Adrenal gland (tissue), 12 donors: Measurements from ENCODE around the gene HARS2. TPM values are rescaled to one million over a fixed set of nuclear protein-coding genes. Genes with fewer than 3 reads are reported as not detected.

ENCODE experiments used
- DNase-seq, 7 donors: peaks; one replicate each; pipeline ENCODE4 v3.0.0-alpha.2; 2019 to 2020
- H3K27ac ChIP-seq, 5 donors: fragments of 200-600 bp; sonication (generic) in 4 of 5; 1 replicate in 3 of 5; 2 replicates in 2 of 5; pipeline versions ENCODE4 v1.5.1 to v1.8.0; 2016 to 2020; ENCODE audit warnings: mild to moderate bottlenecking in 1 of 5
- H3K27me3 ChIP-seq: fragments of 200-600 bp; 2 replicates; pipeline ENCODE4 v1.8.0; 2021
- H3K36me3 ChIP-seq, 2 donors: fragments of 200-600 bp; replicated peaks in 1 of 2; 1 replicate in 1 of 2; 2 replicates in 1 of 2; pipeline versions ENCODE4 v1.5.1 to v1.8.0; 2018 to 2022
- H3K4me1 ChIP-seq, 2 donors: fragments of 200-600 bp; replicated peaks in 1 of 2; 1 replicate in 1 of 2; 2 replicates in 1 of 2; pipeline versions ENCODE4 v1.5.1 to v1.8.0; 2018 to 2021
- H3K4me3 ChIP-seq, 4 donors: fragments of 200-600 bp; sonication (generic) in 3 of 4; one replicate each; pipeline ENCODE4 v1.5.1; 2016 to 2018
- H3K9me3 ChIP-seq, 3 donors: fragments of 200-600 bp; sonication (generic) in 1 of 3; replicated peaks in 1 of 3; 1 replicate in 2 of 3; 2 replicates in 1 of 3; pipeline versions ENCODE4 v1.5.1 to v1.8.0; 2016 to 2021
- POLR2A ChIP-seq, 2 donors: fragments of 450-650 bp; IDR thresholded peaks; one replicate each; pipeline ENCODE4 v1.6.1; 2017; ENCODE audit warnings: antibody characterized with exemption in 2 of 2, mild to moderate bottlenecking in 2 of 2, moderate library complexity in 1 of 2
- WGBS, 4 donors: extraction: QIAGEN DNeasy Blood & Tissue Kit in 2 of 4; methylation state at CpG; one replicate each; pipeline versions ENCODE4 v1.1.5 to v1.1.7; 2013 to 2017; 5-methylcytosine and 5-hydroxymethylcytosine counted together
- intact Hi-C, 2 donors: fragments of 100-400 bp; cut with DNase I; formaldehyde crosslinking; loops; one replicate each; pipeline versions ENCODE4 v1.14.1 to v1.15.0; 2022 to 2023
- polyA plus RNA-seq, 3 donors: library from polyadenylated mRNA; stranded (reverse); fragments of 200-250 nt in 2 of 3; fragments of 350-450 nt in 1 of 3; fragmentation: Illumina TruSeq in 1 of 3; extraction: RNeasy Lipid Tissue Mini Kit (QIAGEN cat#74804) in 1 of 3; gene quantifications; one replicate each; pipeline ENCODE4 v1.2.3, GENCODE V29; 2013 to 2014
- total RNA-seq, 9 donors: library from RNA; depleted of rRNA in 4 of 9; stranded (reverse); fragments of >200 nt in 4 of 9; fragments of 120-200 nt in 1 of 9; fragmentation: NEBNext Ultra II Directional in 1 of 9; extraction: Animal tissue kit (Norgen Biotek cat#: 25700) in 1 of 9; gene quantifications; one replicate each; pipeline versions ENCODE4 v1.1.0 to v1.2.4, GENCODE V29; 2013 to 2023
- TF ChIP-seq, protein P1 (sequence below), 6 experiments: fragments of 450-650 bp in 4 of 6; fragments of 200-600 bp in 2 of 6; sonication (generic) in 1 of 6; IDR thresholded peaks; 1 replicate in 5 of 6; 2 replicates in 1 of 6; pipeline versions ENCODE4 v1.5.1 to v1.8.0; 2016 to 2021; ENCODE audit warnings: antibody characterized with exemption in 6 of 6, mild to moderate bottlenecking in 2 of 6, moderate library complexity in 1 of 6
- donor health status: healthy with polysubstance abuse.
- donor health status: Bipolar disorder and iron deficiency.
- donor health status: DM: yes; HTN: yes; CAD: no.
- donor health status: DM: no; HTN: no; CAD: no.
- donor health status: DM: no; HTN: no; CAD: no.
- donor health status: DM: yes; HTN: yes; CAD: no.

HARS2 gene
- total and polyA plus RNA-seq, 12 donors: 21.3 to 51.2 (median 31.6) TPM

DNA sequence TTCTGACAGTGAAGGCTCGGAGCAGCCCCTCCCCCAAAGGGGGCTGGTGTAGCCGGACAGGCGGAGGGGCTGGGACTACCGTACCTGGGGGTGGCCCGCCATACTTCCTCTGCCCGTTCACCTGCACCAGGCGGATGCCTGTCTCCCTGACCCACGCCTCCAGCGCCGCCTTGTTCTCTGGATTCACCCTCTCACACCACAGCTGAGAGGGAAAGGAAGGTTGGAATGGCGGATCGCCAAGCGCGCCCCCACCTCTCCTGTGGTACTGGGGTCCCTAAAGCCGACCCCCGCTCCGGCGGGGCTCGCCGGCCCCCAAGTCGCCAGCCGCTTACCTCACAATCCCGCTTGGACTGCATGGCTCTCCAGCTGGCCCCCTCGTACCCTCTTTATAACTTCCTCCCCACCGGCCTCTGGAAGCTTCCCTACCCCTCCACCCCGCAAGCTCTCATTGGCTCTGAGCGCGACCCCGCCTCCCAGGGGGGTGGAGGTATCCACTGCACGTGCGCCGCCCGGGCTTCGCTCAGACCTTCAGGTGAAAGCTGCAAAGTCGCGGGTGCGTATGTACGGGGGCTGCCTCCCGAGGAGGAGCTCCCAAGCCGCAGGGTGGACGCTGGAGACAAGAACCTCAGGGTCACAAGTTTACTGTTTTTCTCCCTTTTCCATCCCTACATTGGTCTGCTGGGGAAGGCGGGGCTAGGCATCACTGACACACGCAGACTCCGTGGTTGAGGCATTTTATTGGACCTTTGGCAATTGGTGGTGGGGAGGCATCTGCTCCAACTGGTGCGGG is 17.9 kb upstream of the HARS2 start, which contains the start of gene DND1:
DND1 (minus strand) TSS at position 390 of the 790 bp plus-strand sequence; CDS start at position 356, 34 bp downstream.
- Histone ChIP-seq H3K4me3 (peak within 1 kb of the TSS in 2 of 4 donors; percentile 2 to 23), H3K27me3 (no peaks in the 10 kb centered on the region), H3K36me3 (peaks cover 0 to 75% of the 10 kb centered on the region in 2 donors), H3K27ac (peak within 1 kb of the TSS in 1 of 5 donors; percentile 29), H3K4me1 (no peaks in the 10 kb centered on the region), H3K9me3 (no peaks in the 10 kb centered on the region)
- intact Hi-C loops: no loop called here
- DNase-seq: peak in 1 of 7 donors; percentile 51
- 87 to 91% (median 88%) methylated on average over 32 to 45 of the region's 45 CpGs for WGBS, 4 donors
- TF ChIP-seq POLR2A (IDR thresholded peaks at IDR 0.05): no peak
- TF ChIP-seq, protein P1, sequence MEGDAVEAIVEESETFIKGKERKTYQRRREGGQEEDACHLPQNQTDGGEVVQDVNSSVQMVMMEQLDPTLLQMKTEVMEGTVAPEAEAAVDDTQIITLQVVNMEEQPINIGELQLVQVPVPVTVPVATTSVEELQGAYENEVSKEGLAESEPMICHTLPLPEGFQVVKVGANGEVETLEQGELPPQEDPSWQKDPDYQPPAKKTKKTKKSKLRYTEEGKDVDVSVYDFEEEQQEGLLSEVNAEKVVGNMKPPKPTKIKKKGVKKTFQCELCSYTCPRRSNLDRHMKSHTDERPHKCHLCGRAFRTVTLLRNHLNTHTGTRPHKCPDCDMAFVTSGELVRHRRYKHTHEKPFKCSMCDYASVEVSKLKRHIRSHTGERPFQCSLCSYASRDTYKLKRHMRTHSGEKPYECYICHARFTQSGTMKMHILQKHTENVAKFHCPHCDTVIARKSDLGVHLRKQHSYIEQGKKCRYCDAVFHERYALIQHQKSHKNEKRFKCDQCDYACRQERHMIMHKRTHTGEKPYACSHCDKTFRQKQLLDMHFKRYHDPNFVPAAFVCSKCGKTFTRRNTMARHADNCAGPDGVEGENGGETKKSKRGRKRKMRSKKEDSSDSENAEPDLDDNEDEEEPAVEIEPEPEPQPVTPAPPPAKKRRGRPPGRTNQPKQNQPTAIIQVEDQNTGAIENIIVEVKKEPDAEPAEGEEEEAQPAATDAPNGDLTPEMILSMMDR (IDR thresholded peaks at IDR 0.05): no peak

DNA sequence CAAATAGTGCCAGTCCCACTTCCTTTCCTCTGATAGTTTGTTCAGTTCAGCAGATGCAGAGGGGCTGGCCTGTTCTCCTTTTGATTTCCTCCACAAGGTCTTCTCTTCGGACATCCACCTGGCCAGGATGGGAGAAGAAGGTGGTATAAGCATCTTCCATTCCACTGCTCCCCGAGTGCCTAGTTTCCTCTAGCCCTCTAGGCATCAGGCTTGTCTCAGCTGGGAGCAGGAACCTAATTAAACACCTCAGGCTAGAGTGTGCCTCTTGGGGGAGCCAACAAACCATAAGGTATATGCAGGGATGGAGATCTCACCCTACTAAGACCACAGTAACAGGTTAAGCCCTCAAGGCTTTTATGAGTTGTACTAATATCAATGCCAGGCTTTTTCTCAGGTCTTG is 17.0 kb upstream of the HARS2 start:
- Histone ChIP-seq H3K36me3 (peaks cover 0 to 67% of the 10 kb centered on the region in 2 donors), H3K4me1 (no peaks in the 10 kb centered on the region)

DNA sequence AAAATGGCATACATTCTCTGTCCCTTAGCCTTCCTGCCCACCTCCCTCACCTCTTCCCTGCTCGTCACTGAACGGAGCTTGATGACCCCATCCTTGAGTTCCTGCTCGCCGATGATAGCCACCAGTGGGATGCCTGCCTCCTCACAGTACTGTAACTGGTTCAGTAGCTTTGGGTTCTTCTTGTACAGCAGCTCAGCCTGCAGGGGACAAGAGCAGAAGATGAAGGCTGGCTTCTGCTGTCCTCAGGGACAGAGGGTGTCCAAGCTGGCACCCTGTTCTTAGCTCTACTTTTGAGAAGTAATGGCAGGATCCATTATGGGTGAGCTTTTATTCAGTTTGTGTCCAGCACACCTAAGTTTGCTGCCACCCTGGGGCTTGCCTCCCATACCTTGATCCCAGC is 16.6 kb upstream of the HARS2 start:
- H3K4me3 ChIP-seq: no peak overlapping the region
- H3K27ac ChIP-seq: no peak overlapping the region
- TF ChIP-seq, protein P1 (IDR thresholded peaks at IDR 0.05): no peak
- TF ChIP-seq POLR2A (IDR thresholded peaks at IDR 0.05): no peak
- peaks cover 0 to 67% of the 10 kb centered on the region in 2 donors for H3K36me3 ChIP-seq
- H3K4me1 ChIP-seq: no peaks in the 10 kb centered on the region
- no peaks in the 10 kb centered on the region for H3K27me3 ChIP-seq
- no peaks in the 10 kb centered on the region for H3K9me3 ChIP-seq
- no peak for DNase-seq
- intact Hi-C loops: no loop called here
- WGBS, 4 donors: 91 to 100% (median 95%) methylated on average over 4 of the region's 4 CpGs

More for the DNA sequence above, 17.0 kb upstream of the HARS2 start:
- DNase-seq: no peak
- Histone ChIP-seq H3K9me3 (no peaks in the 10 kb centered on the region), H3K4me3 (no peak overlapping the region), H3K27ac (no peak overlapping the region), H3K27me3 (no peaks in the 10 kb centered on the region)
- WGBS, 4 donors: 87 to 94% (median 92%) methylated on average over 2 of the region's 2 CpGs
- intact Hi-C loops: no loop called here
- TF ChIP-seq, protein P1 (IDR thresholded peaks at IDR 0.05): no peak
- no peak for TF ChIP-seq POLR2A (IDR thresholded peaks at IDR 0.05)

DNA sequence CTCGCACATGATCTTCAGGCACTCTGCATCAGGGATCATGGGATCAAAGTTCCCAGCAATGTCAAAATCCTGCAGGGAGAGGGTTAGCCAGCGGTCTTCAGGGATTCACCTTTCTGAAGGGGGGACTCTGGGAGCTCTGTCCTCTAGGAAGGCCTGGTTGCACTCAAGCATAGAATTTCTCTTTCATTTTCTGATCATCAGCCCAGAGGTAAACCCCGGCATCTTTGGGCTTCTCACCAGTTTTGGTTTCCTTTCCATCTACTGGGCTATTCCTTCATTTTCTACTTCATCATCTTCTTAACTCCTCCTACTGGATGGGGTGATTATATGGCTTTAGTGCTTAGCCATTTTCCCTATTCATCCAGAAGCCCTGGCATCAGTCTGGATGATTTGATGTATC is 13.3 kb upstream of the HARS2 start:
- no peak for DNase-seq
- no peaks in the 10 kb centered on the region for H3K27me3 ChIP-seq
- H3K27ac ChIP-seq: no peak overlapping the region
- intact Hi-C loops: no loop called here
- TF ChIP-seq, protein P1 (IDR thresholded peaks at IDR 0.05): no peak
- no peak for TF ChIP-seq POLR2A (IDR thresholded peaks at IDR 0.05)
- peaks cover 0 to 83% of the 10 kb centered on the region in 2 donors for H3K36me3 ChIP-seq
- 81 to 87% (median 85%) methylated on average over 3 of the region's 3 CpGs for WGBS, 4 donors
- no peak overlapping the region for H3K4me3 ChIP-seq
- H3K4me1 ChIP-seq: peaks cover 0 to 3% of the 10 kb centered on the region in 2 donors
- H3K9me3 ChIP-seq: no peaks in the 10 kb centered on the region
